Occipital lobe (tissue), 2 donors: ENCODE results near the gene FNIP2. TPM values are rescaled to one million over a fixed set of nuclear protein-coding genes. Genes with fewer than 3 reads are reported as not detected.

ENCODE experiments used
- DNase-seq: peaks from one replicate; lab custom pipeline; 2025; lab: John Stamatoyannopoulos, UW
- total RNA-seq: library from RNA; depleted of rRNA; stranded (reverse); fragments of >200 nt; gene quantifications from one replicate; pipeline ENCODE4 v1.2.3, GENCODE V29; 2014

The FNIP2 gene
- total RNA-seq, 1 donor from 2014 or later, result 66.6 TPM

DNA sequence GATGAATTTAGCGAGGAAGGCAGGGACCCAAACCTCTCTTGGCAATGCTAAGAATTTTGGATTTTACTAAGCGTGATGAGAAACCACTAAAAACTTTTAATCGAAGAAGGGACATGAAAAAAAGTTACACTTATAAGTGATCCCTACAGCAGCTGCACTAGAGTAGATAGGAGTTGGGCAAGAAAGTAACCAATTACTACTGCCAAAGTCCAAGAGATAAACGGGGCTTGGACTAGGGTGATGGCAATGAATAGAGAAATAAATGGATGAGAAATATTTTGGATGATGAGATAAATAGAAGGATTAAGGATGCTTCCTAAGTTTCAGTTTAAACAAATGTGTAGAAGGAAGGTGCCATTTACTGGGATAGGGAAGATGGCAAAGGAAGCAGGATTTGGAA lies 6.3 kb upstream of the FNIP2 start:
- no peak for DNase-seq

- no peak for DNase-seq
These were observed 5.4 kb upstream of the FNIP2 start for GRCh38 chr4:158763462-158763861.

DNA sequence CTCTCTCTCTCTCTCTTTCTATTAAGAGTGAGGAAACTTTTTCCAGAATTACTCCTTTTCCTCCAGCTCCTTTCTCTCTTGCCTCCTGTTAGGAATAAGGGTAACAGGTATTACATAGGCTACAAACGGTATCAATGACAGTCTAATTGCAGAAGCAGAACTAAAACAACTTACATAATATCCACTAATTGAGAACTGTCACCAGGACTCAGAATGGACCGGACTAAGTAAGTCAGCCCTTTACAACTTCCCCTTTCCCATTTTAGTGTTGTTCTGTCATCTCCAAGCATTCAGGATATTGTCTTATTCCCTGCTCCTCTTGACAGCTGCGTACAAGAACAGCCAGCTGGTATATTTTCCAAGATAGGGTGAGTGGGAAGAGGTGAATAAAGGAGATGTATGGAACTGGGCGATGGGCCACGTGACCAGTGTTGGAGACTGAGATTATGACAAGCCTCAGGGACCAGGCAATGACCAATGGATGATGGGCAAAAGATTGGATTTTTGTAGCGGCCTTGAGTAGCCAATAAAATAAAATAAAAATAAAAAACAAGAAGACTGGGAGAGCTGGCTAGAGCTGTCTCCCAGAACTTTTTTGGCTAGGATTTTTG lies 2.3 kb upstream of the FNIP2 start:
- DNase-seq, result no peak

- DNase-seq, result no peak
These were observed 1.4 kb upstream of the FNIP2 start for GRCh38 chr4:158767451-158767850.

- DNase-seq, result peak; percentile 63
These were observed 522 bp downstream of the FNIP2 start for GRCh38 chr4:158769175-158769921.

DNA sequence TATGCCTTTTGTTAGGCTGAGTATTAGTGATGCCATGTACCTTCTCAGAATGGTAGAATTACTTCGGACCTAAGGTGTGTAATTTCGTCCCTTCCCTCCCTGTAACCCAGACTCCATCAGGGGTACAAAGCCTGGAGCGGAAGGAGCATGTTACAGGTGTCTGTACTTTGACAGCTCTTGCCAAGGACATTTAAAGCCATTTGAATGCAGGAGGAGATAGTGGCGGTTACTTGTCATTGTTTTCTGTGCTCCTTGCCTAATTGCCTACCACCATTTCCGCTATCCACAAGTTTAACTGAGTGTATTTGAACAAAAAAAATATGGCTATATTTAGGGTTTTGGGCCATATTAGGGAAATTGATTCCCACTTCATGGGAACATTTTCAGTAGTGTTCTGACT lies 1.8 kb downstream of the FNIP2 start:
- DNase-seq, result no peak

- DNase-seq, result no peak
These were observed 3.0 kb downstream of the FNIP2 start for GRCh38 chr4:158771776-158772175.

DNA sequence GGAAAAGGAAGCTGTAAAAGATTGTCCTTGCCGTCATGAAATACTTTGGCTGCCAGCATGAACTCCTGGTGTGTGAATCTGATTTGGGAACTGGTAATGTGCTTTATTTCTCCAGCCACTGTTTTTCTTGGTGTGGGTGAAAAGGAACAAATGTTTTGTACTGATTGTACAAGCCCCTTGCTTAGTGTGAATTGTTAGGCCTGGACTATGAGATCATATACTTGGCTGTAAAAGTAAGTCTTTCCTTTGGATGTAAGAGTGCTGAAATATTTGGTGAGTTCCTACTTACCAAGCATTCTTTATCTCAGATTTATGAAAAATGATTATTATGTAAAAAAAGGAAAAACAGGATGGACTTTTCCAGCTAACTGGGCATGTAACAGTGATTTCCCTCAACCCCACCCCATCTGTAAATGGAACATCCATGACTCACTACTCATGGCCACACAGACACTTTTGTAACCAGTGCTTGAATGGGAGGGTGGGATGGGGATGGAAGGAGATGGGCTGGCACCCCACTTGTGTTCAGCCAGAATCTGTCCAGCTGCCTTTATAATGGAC lies 6.3 kb downstream of the FNIP2 start:
- DNase-seq, result peak; percentile 38

GRCh38 chr4:158776106-158776505 lies 7.3 kb downstream of the FNIP2 start:
- no peak for DNase-seq

GRCh38 chr4:158777423-158778155 lies 8.8 kb downstream of the FNIP2 start:
- DNase-seq, result no peak

- no peak for DNase-seq
These were observed 9.4 kb downstream of the FNIP2 start for GRCh38 chr4:158778156-158778711.

DNA sequence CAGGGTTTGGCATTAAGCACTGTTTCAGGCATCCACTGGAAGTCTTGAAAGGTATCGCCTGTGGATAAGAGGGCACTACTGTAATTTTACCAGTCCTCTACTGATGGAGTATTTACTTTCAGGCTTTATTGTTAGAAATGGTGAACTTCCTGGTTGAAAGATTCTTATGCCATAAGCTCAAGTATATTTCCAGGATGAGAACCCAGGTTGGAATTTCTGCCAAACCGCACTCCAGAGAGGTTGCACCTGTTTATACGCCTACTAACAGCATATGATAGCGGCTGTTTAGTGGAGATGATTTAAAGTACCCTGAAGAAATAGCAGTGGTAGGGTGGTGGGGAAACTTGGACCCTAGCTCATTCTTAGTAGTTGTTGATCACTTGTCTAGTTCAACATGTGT lies 9.9 kb downstream of the FNIP2 start:
- no peak for DNase-seq

DNA sequence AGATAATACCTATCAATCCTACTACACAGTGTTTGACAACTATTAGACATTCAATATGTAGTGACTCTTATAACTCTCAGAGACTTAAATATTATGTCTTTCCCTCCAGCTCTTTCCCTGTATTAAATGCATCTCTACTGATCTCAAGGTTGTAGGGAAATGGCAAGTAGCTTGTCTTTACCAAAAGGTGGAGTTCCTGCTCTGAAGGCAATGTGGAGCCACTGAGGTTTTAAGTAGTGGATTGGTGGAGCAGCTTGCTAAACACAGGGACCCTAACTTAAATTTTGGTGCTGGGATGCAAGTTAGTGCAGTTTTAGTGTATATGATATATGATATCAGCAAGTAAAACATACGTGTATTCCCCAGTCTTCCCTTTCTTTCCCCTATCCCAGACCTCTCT lies 13.1 kb downstream of the FNIP2 start:
- no peak for DNase-seq

GRCh38 chr4:158782551-158783360 lies 13.9 kb downstream of the FNIP2 start:
- DNase-seq, result no peak

- no peak for DNase-seq
These were observed 15.0 kb downstream of the FNIP2 start for GRCh38 chr4:158783785-158784184.

DNA sequence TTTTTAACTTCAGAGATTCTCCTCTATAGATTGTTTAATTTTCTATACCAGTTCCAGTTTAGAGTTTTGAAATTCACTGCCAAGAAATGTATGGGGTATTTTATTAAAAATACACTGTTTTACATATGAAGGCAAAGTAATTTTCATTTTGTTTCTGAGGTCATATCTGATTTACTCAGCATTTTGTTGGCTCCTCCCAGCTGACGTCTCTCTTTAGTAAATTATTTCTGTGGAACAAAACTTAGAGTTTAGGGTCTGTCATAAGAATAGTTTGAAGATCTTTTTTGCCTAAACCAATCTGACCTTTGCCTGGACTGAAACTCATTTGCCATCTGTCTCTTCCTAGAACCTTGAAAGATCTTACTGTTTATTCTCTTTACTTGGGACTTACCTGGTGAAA lies 16.9 kb downstream of the FNIP2 start:
- no peak for DNase-seq

DNA sequence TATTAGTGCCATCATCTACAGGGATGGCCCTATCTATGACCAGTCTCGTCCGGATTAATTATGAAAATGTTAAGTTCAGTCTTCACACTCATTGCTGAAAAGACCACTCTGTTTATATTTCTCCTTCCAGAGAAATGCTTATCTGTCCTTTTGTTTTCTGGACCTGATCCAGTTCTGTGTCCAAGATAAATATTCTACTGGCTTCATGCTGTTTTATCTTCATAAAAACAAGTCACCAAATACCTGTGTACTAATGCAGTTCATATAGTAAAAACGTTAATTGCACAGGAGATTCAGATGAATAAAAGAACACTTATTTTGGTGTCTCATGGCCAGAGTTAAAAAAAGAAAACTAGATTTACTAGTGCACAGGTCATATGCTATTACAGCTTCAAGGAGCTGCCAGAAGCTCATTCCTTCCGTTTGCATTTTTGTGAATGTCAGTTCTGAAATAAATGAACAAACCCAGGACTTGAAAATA lies 17.3 kb downstream of the FNIP2 start:
- no peak for DNase-seq

- DNase-seq, result no peak
These were observed 18.1 kb downstream of the FNIP2 start for GRCh38 chr4:158786955-158787354.

- no peak for DNase-seq
These were observed 19.1 kb downstream of the FNIP2 start for GRCh38 chr4:158787709-158788475.

GRCh38 chr4:158788516-158788915 lies 19.7 kb downstream of the FNIP2 start:
- DNase-seq, result no peak
